Neural progenitor cell (in vitro differentiated cells): Measurements from ENCODE around the gene SPRED2. TPM values are rescaled to one million over a fixed set of nuclear protein-coding genes. Genes with fewer than 3 reads are reported as not detected.

Experiments used
- DNase-seq: peaks from one replicate; pipeline ENCODE4 v3.0.0-alpha.2; 2016; ENCODE audit warnings: low spot score
- H2AFZ ChIP-seq: fragments of 200-600 bp; sonication (generic); replicated peaks from 2 replicates; pipeline ENCODE4 v1.6.1; 2016; ENCODE audit warnings: antibody characterized with exemption
- H3F3A ChIP-seq: fragments of 200-600 bp; sonication (generic); 2 replicates; pipeline ENCODE4 v1.6.1; 2016; ENCODE audit warnings: antibody characterized with exemption, low read depth
- H3K27ac ChIP-seq: fragments of 200-600 bp; sonication (generic); 2 replicates; pipeline ENCODE4 v1.5.1; 2016; ENCODE audit warnings: mild to moderate bottlenecking
- H3K27me3 ChIP-seq: fragments of 200-600 bp; sonication (generic); 2 replicates; pipeline ENCODE4 v1.6.1; 2016; ENCODE audit warnings: mild to moderate bottlenecking, moderate library complexity
- H3K36me3 ChIP-seq: fragments of 200-600 bp; sonication (generic); 2 replicates; pipeline ENCODE4 v1.5.1; 2016
- H3K4me1 ChIP-seq: fragments of 200-600 bp; sonication (generic); 2 replicates; pipeline ENCODE4 v1.6.1; 2016; ENCODE audit warnings: mixed run types
- H3K4me2 ChIP-seq: fragments of 200-600 bp; sonication (generic); 2 replicates; pipeline ENCODE4 v1.6.1; 2016
- H3K4me3 ChIP-seq: fragments of 200-600 bp; sonication (generic); 2 replicates; pipeline ENCODE4 v1.5.1; 2016
- H3K79me2 ChIP-seq: fragments of 200-600 bp; sonication (generic); 2 replicates; pipeline ENCODE4 v1.6.1; 2016; ENCODE audit warnings: low read depth
- H3K9ac ChIP-seq: fragments of 200-600 bp; sonication (generic); 2 replicates; pipeline ENCODE4 v1.6.1; 2016
- H3K9me3 ChIP-seq: fragments of 200-600 bp; sonication (generic); 2 replicates; pipeline ENCODE4 v1.5.1; 2016; ENCODE audit warnings: low read depth
- H4K20me1 ChIP-seq: fragments of 200-600 bp; sonication (generic); 2 replicates; pipeline ENCODE4 v1.6.1; 2016; ENCODE audit warnings: low read depth
- H3K27ac Mint-ChIP-seq: 3 replicates; pipeline ENCODE4 v1.8.0; 2021; ENCODE audit warnings: mixed read lengths
- H3K27me3 Mint-ChIP-seq: 2 replicates; pipeline ENCODE4 v1.8.0; 2022; ENCODE audit warnings: low read depth, mild to moderate bottlenecking, inconsistent platforms, moderate library complexity, mixed read lengths; ENCODE audit not compliant: insufficient read depth
- H3K36me3 Mint-ChIP-seq: 3 replicates; pipeline ENCODE4 v1.8.0; 2021; ENCODE audit warnings: mixed read lengths
- H3K4me1 Mint-ChIP-seq: 3 replicates; pipeline ENCODE4 v1.8.0; 2021; ENCODE audit warnings: mixed read lengths
- H3K4me3 Mint-ChIP-seq: 3 replicates; pipeline ENCODE4 v1.8.0; 2021; ENCODE audit warnings: mild to moderate bottlenecking, moderate library complexity, mixed read lengths
- H3K9me3 Mint-ChIP-seq: 3 replicates; pipeline ENCODE4 v1.8.0; 2020; ENCODE audit warnings: mixed read lengths
- EZH2 ChIP-seq: fragments of 200-600 bp; sonication (generic); IDR thresholded peaks from 2 replicates; pipeline ENCODE4 v1.6.1; 2017; ENCODE audit warnings: antibody characterized with exemption, mild to moderate bottlenecking, moderate library complexity
- EZH2phosphoT487 ChIP-seq: fragments of 200-600 bp; sonication (generic); IDR thresholded peaks from 2 replicates; pipeline ENCODE4 v1.6.1; 2017; ENCODE audit warnings: antibody characterized with exemption
- total RNA-seq: library from RNA; depleted of rRNA; stranded (reverse); fragments of >200 nt; gene quantifications from 2 replicates; pipeline ENCODE4 v1.2.3, GENCODE V29; 2015; ENCODE audit warnings: low replicate concordance
- TF ChIP-seq, protein P1 (sequence below): fragments of 200-600 bp; sonication (generic); IDR thresholded peaks from 2 replicates; pipeline ENCODE4 v1.5.1; 2017; ENCODE audit warnings: antibody characterized with exemption, mild to moderate bottlenecking

Gene SPRED2
- total RNA-seq, 1 donor from 2014 or later, result 11.6 TPM

DNA sequence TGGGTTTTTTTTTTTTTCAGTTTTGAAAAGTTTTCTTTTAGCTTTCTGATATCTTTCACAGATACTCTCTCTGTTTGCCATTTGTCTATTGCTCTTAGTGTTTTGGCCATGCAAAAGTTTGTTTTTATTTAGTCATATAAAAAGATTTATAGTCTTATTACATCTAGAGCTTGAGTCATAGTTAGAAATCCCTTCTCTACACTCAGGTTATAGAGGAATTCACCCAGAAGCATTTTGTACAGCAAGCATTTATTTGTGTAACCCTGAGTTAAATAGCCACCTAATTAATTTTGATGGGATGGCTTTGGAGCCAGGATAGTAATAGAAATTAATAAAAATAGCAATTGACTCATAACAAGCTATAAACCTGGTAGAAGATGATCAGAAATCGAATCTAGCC, 169.1 kb downstream of the SPRED2 start:
- peaks cover 5% of the 10 kb centered on the region for H3K79me2 ChIP-seq
- no peak overlapping the region for H3K9ac ChIP-seq

GRCh38 chr2:65261676-65262075, 170.7 kb downstream of the SPRED2 start:
- Histone ChIP-seq H3K36me3 (no peaks in the 10 kb centered on the region), H2AFZ (no peak overlapping the region), H3K4me2 (no peak overlapping the region), H3K9ac (no peak overlapping the region), H3K4me1 (no peaks in the 10 kb centered on the region), H3K9me3 (no peaks in the 10 kb centered on the region), H3F3A (peaks cover 6% of the 10 kb centered on the region), H4K20me1 (peaks cover 44% of the 10 kb centered on the region), H3K27ac (no peak overlapping the region), H3K79me2 (peaks cover 5% of the 10 kb centered on the region), H3K4me3 (no peak overlapping the region), H3K27me3 (no peaks in the 10 kb centered on the region)
- H3K36me3 Mint-ChIP-seq, result peaks cover 8% of the 10 kb centered on the region
- no peaks in the 10 kb centered on the region for H3K9me3 Mint-ChIP-seq
- no peaks in the 10 kb centered on the region for H3K4me1 Mint-ChIP-seq
- no peak for DNase-seq
- TF ChIP-seq EZH2 (no peak), EZH2phosphoT487 (no peak)
- TF ChIP-seq, protein P1, sequence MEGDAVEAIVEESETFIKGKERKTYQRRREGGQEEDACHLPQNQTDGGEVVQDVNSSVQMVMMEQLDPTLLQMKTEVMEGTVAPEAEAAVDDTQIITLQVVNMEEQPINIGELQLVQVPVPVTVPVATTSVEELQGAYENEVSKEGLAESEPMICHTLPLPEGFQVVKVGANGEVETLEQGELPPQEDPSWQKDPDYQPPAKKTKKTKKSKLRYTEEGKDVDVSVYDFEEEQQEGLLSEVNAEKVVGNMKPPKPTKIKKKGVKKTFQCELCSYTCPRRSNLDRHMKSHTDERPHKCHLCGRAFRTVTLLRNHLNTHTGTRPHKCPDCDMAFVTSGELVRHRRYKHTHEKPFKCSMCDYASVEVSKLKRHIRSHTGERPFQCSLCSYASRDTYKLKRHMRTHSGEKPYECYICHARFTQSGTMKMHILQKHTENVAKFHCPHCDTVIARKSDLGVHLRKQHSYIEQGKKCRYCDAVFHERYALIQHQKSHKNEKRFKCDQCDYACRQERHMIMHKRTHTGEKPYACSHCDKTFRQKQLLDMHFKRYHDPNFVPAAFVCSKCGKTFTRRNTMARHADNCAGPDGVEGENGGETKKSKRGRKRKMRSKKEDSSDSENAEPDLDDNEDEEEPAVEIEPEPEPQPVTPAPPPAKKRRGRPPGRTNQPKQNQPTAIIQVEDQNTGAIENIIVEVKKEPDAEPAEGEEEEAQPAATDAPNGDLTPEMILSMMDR, result no peak
- no peak overlapping the region for H3K27ac Mint-ChIP-seq
- no peak overlapping the region for H3K4me3 Mint-ChIP-seq
- H3K27me3 Mint-ChIP-seq, result peaks cover 3% of the 10 kb centered on the region

More for the DNA sequence above, 169.1 kb downstream of the SPRED2 start:
- Histone ChIP-seq H3K4me1 (no peaks in the 10 kb centered on the region), H3K4me3 (no peak overlapping the region), H4K20me1 (peaks cover 51% of the 10 kb centered on the region), H3K27ac (no peak overlapping the region), H2AFZ (no peak overlapping the region), H3K36me3 (no peaks in the 10 kb centered on the region), H3F3A (peaks cover 6% of the 10 kb centered on the region), H3K27me3 (no peaks in the 10 kb centered on the region), H3K9me3 (no peaks in the 10 kb centered on the region), H3K4me2 (no peak overlapping the region)
- no peak for TF ChIP-seq EZH2phosphoT487
- TF ChIP-seq, protein P1, result no peak
- TF ChIP-seq EZH2, result no peak
- H3K27ac Mint-ChIP-seq, result no peak overlapping the region
- H3K4me1 Mint-ChIP-seq, result peaks cover 4% of the 10 kb centered on the region
- no peak overlapping the region for H3K4me3 Mint-ChIP-seq
- peaks cover 3% of the 10 kb centered on the region for H3K27me3 Mint-ChIP-seq
- DNase-seq, result no peak
- no peaks in the 10 kb centered on the region for H3K9me3 Mint-ChIP-seq
- H3K36me3 Mint-ChIP-seq, result peaks cover 5% of the 10 kb centered on the region

Other genes starting within 250 kb of the SPRED2 start
- 84.6 and 124 TPM in 2 replicates for gene ACTR2, start 204.8 kb downstream of the SPRED2 start, total RNA-seq